GM18868 (cell line): Measurements from ENCODE around the gene TUBB2A.
"Not testable (repeated sequence)": the region's sequence is repeated elsewhere in the genome, so short reads cannot be mapped to it uniquely, and the experiment has no call there.

Experiments
- ATAC-seq: cut with Tn5 transposase; IDR thresholded peaks from one replicate; pipeline ENCODE4 v1.9.1; 2021; ENCODE audit warnings: mild to moderate bottlenecking, moderate library complexity; ENCODE audit not compliant: unreplicated experiment

The TUBB2A gene

DNA sequence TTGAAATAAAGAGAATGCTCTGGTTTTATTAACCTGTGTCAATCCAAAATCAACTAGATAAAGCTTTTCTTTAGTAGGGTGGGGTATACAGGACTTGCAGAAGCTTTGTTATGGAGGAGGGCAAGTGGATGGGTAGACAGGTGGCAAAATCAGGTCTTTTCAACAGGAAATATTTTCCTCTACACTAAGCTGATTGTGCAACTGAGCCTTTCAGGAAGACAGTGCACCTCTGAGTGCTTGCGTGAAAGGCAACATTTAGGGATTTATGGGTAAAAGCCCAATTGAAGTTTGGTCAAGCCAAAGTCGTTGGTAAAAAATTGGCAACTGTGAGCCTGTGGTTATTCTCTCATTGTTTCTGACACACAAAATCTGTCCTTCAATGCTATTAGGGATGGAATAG, 23.8 kb upstream of the TUBB2A start:
- no peak for ATAC-seq

DNA sequence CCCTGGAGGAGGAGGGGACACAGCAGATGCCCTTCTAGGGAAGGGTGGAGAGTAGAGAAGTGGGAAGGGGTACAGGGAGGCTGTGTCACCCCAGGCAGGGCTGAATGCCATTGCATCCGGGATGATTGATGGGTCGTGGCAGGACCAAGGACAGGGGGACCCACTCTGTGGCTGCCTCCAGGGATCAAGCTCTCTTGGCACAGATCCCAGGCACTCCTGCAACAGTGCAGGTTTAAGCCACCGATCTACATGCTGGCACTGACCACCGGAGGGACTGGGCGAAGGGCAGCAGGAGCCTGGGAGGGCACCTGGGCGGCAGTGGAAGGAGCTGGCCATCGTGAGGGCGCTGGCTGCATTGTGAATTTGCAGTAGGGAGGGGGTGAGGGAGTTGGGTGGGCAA, 22.6 kb upstream of the TUBB2A start:
- not testable (repeated sequence) for ATAC-seq

DNA sequence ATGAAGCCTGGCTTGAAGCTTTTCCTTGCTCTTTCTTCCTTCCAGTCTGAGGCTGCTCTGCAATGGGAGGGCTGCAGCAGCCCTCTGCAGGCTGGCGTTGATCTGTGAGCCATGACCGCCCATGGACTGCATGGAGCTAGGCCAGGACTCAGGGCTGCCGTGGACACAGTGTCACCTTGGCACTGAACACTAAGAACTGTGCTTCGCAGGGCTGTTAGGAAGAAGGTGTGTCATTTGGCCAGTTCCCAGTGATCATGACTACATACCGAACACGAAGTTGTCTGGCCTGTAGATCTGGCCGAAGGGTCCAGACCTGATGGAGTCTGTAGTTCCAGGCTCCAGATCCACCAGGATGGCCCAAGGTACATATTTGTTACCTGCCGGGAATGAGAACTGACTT, 21.3 kb upstream of the TUBB2A start:
- ATAC-seq = not testable (repeated sequence)

DNA sequence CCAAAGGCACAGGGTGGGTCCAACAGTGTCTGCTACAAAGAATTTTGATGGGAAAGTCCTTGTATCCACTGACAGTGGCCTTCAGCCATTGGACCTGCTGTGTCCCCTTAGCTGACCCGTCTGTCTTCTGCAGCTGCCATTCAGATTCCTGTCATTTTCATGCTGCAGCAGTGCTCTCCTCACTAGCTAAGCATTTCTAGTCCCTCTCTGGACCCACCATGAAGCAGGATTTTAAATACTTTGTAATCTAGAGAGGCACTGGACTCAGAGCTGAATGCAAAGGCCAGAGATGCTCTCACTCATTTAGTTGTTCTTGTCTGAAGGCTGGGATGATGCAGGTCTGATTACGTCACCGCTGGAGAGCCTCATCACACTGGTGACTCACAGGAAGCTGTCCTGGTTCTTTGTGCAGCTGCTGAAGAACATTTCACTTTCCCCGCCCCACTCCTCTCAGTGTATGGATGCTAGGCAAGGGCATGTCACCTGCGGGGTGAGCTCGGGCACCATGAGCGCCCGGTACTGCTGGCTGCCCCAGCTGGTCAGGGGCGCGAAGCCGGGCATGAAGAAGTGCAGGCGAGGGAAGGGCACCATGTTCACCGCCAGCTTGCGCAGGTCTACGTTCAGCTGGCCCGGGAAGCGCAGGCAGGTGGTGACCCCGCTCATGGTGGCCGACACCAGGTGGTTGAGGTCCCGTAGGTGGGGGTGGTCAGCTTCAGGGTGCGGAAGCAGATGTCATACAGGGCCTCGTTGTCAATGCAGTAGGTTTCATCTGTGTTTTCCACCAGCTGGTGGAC, 19.4 kb upstream of the TUBB2A start:
- ATAC-seq = no peak

DNA sequence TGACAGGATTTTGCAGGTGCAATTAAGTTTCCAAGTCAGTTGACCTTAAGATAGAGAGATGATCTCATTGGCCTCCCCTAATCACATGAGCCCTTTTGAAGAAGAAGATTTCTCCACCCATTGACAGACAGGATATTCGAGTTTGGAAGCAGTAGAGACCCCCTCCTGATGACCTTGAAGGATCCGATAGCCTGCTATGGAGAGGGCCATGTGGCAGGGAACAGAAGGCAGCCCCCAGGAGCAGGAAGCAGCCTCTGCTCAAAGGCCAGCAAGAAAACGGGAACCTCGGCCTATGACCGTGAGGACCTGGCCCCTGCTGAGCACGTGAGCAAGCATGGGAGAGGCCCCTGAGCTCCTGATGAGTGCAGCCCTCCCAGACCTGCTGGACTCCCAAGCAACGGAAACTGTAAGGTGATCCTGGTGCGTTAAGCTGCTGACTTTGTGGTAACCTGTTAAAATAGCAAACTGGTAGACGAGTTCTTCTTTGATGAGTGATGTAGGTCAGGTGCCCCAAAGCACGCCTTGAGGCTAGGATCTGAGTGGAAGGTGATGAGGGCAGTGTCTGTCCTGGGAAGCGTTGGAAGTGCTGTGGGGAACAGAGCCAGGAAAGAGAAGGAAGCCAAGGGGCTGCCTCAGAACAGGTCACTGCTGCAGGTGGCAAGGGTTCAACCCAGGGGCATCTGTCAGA, 18.5 kb upstream of the TUBB2A start:
- ATAC-seq = no peak

DNA sequence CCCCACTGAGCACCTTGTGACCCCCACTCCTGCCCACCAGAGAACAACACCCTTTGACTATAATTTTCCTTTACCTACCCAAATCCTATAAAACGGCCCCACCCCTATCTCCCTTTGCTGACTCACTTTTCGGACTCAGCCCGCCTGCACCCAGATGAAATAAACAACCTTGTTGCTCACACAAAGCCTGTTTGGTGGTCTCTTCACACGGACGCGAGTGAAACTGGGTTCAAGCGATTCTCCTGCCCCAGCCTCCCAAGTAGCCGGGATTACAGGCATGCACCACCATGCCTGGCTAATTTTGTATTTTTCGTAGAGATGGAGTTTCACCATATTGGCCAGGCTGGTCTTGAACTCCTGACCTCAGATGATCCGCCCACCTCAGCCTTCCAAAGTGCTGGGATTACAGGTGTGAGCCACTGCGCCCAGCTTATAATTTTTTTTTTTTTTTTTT, 16.3 kb upstream of the TUBB2A start:
- not testable (repeated sequence) for ATAC-seq

DNA sequence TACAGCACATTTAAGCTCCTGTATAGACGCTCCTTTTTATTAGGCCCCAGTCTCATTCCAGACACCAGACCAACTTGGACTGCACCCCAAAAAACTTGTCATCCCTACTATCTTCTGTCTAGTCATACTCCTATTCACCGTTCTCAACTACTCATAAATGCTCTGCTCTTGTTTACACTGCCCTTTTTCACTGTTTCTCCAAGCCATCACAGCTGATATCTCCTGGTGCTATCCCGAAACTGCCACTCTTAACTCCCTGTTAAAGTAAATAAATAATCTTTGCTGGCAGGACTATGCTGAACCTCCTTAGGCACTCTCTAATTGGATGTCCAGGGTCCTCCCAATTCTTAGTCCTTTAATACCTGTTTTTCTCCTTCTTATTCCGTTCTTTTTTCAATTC, 15.4 kb upstream of the TUBB2A start:
- ATAC-seq = not testable (repeated sequence)

DNA sequence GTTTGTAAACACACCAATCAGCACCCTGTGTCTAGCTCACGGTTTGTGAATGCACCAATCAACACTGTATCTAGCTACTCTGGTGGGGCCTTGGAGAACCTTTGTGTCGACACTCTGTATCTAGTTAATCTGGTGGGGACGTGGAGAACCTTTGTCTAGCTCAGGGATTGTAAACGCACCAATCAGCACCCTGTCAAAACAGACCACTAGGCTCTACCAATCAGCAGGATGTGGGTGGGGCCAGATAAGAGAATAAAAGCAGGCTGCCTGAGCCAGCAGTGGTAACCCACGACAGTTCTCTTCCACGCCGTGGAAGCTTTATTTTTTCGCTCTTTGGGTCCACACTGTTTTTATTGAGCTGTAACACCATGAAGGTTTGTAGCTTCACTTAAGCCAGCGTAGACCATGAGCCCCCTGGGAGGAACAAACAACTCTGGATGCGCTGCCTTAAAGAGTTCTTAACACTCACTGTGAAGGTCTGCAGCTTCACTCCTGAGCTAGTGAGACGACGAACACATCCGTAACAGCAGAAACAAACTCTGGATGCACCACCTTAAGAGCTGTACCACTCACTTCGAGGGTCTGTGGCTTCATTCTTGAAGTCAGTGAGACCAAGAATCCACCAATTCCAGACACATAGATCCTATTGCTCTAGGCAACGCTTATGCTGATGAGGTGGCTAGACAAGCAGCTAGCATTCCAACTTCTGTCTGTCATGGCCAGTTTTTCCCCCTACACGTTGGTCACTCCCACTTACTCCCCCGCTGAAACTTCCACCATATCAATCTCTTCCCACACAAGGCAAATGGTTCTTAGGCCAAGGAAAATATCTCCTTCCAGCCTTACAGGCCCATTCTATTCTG, 14.2 kb upstream of the TUBB2A start:
- ATAC-seq = not testable (repeated sequence)

DNA sequence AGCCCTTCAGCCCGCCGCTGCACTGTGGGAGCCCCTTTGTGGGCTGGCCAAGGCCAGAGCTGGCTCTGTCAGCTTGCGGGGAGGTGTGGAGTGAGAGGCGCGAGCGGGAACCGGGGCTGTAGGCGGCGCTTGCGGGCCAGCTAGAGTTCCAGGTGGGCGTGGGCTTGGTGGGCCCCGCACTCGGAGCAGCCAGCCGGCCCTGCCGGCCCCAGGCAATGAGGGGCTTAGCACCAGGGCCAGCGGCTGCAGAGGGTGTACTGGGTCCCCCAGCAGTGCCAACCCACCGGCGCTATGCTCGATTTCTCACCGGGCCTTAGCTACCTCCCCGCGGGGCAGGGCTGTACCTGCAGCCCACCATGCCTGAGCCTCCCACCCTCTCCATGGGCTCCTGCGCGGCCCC, 13.3 kb upstream of the TUBB2A start:
- ATAC-seq = not testable (repeated sequence)

DNA sequence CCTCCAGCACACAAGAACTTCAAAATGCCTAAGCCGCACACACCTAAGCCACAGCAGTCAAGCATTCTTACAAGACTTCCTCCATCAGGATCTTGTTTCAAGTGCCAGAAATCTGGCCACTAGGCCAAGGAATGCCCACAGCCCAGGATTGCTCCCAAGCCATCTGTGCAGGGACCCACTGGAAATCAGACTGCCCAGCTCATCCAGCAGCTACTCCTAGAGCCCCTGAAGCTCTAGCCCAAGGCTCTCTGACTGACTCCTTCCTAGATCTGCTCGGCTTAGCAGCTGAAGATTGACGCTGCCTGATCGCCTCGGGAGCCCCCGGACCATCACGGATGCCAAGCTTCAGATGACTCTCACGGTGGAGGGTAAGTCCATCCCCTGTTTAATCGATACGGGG, 10.7 kb upstream of the TUBB2A start:
- not testable (repeated sequence) for ATAC-seq

DNA sequence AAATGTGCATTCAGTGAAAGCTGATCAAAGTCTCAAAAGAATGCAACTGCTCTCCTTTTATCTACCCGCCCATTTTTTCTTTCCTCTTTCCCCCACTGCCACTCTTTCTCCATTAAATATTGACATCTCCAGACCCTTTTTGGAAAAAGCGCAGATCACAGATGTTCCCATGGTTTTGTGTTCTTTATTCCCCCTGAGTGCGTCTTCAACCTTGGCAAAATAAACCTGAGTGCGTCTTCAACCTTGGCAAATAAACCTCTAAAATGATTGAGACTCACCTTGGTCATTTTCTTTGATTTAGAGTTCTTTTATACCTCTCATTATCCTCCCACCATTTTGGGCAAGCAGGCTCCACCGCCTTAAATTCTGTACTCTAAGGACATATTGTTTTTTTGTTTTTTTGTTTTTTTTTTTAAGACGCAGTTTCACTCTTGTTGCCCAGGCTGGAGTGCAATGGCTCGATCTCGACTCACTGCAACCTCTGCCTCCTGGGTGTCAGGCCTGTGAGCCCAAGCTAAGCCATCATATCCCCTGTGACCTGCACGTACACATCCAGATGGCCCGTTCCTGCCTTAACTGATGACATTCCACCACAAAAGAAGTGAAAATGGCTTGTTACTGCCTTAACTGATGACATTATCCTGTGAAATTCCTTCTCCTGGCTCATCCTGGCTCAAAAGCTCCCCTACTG, 9.3 kb upstream of the TUBB2A start:
- ATAC-seq = not testable (repeated sequence)

DNA sequence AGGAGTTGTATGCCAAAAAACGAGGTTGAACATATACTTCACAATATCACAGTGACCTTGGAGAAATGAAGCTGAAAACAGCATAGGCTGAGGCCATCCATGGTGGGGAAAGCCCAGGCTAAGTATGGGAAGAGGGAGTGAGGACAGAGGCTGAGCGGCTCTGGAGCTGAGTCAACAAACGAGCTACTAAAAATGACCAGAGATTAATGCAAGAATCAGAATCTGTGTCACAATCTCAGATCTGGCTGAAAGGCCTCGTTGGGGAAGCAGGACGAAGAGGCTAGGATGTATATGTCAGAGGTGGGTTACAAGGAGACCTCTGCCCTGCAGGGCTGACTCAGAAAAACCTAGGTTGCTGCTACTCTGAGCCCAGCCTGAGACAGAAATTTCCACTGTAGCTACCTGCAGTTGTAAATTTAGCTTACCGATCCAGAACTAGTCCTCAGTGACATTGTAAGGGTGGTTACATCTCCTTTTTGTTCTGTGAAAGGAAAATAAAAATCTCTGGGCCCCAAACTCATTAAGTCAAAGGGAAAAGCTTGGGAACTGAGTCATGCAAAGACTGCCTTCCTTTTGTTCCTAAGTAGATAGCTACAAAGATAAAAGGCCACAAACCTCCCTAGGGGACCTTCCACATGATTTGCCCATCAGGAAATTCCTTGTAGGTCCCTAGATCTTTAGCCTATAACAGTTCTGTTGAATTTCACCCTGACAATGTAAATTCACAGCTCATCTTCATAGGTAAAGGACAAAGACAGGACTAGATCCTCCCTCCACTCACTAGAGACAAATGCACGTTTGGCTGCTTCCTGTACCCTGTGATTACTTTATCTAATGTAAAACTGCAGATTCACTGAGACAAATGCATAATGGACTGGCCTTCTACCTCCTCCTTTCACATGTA, 8.5 kb upstream of the TUBB2A start:
- no peak for ATAC-seq

DNA sequence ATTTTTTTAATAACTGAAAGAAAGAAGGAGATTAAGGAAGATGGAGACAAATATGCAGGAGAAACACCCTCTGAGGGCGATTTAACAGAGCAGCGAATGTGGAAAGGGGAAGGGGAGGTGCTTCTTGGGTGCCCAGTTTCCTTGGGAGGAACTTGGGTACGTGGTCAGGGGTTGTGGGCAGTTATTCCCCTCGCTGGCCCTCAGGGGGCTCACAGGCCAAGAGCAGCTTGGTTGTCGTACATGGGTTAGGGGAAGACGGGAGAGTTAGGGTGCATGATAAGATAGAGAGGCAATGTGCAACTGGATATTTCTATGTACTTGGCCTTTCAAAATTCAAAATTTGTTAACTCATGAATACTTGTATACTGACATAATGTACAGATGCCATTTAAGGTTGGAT, 7.0 kb upstream of the TUBB2A start:
- ATAC-seq = no peak

DNA sequence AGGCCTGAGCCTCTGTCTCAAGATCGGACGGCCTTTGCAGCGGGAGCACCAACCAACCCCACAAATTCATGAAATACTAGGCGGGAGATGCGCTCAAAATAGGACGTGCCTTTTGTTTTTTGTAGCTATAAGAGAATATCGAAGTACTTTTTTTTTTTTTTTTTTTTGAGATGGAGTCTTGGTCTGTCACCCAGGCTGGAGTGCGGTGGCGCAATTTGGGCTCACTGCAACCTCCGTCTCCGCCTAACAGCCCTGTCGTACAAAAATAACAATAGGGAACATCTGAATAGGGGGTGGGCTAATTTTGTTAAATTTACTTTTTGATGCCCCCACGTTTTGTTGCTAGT, 5.9 kb upstream of the TUBB2A start:
- ATAC-seq = peak; percentile 21

DNA sequence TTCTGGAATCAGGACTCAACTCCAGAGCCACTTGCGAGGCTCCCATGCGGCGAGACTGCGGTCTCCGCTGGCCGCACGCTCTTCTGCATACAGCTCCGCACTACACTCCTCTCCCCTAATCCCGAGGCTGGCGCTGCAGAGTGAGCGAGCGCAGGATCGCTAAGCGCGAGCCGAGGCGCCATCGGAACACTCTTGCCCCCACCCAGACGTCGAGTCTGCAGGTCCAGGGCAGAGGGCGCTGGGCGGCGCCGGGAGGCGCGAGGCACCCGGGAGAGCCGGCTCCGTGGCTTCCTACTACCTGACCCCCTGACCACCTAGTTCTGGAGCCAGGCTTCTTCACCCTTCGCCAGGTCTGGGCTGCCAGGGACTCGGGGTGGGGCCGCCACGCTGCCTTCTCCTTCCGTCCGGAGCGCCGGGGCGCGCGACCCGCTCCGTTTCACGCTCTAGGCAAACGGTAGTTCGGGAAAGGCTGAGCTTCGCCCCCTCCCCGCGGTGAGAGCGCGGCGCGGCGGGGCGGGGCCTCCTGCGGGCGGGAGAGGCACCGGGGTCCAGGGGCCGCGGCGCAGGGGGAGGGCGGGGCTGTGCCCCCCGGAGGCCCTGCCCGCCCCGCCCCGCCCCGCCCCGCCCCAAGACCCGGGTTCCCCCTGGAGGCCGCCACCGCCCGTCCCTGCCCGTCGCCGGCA, 5.4 kb upstream of the TUBB2A start:
- ATAC-seq = peak; percentile 69

DNA sequence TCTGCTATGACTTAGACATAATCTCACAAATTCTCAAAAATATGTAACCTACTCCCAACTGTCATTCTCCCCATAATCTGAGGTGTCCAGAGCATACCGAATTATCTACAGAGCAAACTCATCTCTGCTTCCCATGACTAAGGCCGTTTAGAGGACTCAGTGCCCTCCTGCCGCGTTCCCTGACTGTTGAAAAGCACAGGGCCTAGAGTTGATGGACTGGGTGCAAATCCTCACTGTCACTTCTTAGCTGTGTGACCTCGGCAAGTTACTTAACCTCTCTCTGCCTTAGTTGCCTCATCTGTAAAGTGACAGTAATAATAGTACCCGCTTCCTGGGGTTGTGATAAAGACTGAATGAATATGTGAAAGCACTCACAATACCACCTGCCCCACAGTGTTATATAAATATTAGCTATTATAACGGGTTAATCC, 4.7 kb upstream of the TUBB2A start:
- ATAC-seq = no peak

DNA sequence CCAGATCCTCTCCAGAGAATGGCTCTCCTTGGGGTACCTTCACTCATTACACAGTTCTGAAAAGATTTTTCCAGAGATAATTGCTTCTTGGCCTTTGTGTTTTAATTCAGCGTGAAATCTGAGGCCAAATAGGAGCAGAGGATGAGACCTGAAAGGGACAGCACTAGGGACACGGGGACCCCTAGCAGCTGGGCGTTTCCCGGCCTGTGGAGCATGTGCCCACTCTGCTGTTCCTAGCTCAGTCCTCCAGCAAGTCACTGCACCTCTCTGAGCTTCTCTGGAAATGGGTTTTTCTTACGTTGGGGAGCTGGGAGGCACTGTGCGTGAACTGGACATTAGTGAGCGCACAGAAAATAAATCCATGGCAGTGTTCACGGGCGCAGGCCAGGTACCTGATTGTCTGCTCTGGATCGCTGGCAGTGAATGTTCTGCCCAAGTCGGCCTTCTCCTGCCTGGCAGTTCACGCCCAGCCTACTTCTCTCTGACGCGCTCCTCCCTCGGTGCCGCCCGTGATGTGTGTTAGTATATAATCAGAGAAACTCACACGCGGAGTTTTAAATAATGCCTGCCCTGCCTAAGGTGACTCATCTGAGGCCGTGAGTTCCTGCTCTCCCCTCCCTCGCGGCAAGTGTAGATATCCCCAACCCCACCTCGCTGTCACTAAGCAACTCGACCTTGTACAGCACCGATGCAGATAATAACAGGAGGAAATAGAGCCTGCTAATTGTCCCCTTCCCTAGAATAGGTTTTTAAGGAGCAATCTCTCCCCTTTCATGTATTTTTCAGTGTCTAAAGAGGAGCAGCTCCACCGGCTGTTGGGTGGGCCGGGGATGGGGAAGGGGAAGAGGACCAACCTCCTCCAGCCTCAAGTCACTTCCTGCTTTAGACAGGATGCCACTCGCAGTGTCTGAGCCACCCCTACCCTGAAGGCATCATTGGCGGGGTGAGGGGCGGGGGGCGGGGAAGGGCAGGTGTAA, 2.7 kb upstream of the TUBB2A start:
- no peak for ATAC-seq
